ENCODE data around the gene UBN1. TPM values are rescaled to one million over a fixed set of nuclear protein-coding genes. Genes with fewer than 3 reads are reported as not detected.
A peak's percentile ranks its signal among the peaks of the same experiment; 100 is the strongest.

UBN1 gene
- total RNA-seq, 1 donor from 2014 or later, result 30.1 TPM

DNA sequence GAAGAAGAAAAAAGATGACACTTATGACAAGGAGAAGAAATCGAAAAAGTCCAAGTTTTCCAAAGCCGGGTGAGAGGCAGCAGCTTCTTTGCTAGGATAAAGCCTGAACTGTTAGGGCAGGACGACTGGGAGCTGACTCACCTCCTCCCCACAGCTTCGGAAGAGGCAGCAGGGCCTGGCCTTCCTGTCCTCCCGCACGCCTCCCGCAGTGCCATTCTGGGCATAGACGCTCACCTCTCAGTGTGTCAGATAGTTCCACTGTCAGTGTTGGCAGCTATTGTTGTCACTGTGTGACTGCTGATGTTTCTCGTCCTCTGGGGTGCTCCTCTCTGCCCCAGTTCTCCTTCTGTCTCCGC, 12.6 kb downstream of the UBN1 start:
- peak; percentile 85 for DNase-seq

GRCh38 chr16:4860727-4861342, 13.6 kb downstream of the UBN1 start:
- no peak for DNase-seq

- DNase-seq, result no peak
Observed at GRCh38 chr16:4862639-4863038, 15.4 kb downstream of the UBN1 start.

- DNase-seq, result no peak
Observed at GRCh38 chr16:4864728-4865127, 17.4 kb downstream of the UBN1 start.

GRCh38 chr16:4865231-4865860, 18.1 kb downstream of the UBN1 start:
- no peak for DNase-seq

DNA sequence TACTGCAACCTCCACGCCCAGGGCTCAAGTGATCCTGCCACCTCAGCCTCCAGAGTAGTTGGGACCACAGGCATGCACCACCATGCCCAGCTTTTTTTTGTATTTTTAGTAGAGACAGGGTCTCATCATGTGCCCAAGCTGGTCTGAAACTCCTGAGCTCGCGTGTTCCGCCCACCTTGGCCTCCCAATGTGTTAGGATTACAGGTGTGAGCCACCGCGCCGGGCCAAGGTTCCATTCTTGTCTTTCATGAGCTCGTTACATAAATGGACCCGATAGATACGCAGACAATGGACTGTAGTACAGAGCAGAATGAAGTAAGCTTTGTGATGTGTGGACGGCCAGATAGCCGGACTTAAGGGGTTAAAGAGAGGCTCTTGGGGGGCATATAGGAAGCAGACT, 19.3 kb downstream of the UBN1 start:
- no peak for DNase-seq

- no peak for DNase-seq
Observed at GRCh38 chr16:4868026-4868425, 20.7 kb downstream of the UBN1 start.

DNA sequence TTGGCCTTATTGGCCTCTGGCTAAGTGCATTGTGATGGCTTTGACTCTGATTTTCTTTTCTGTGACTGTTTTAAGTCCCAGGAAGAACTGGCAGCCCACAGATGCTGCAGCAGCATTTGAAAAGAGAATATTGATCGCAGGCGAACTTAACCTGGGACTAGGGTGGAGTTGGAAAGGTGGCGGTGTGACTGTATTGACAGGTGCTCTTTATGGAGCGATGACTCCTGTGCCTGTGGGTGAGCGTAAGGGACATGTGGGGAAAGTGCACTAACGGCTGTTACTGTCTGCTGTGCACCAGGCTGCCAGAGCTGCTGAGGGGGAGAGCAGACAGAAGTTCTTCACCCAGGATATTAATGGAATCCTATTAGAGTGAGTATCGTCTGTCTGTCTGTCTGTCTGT, 21.3 kb downstream of the UBN1 start:
- DNase-seq, result no peak

DNA sequence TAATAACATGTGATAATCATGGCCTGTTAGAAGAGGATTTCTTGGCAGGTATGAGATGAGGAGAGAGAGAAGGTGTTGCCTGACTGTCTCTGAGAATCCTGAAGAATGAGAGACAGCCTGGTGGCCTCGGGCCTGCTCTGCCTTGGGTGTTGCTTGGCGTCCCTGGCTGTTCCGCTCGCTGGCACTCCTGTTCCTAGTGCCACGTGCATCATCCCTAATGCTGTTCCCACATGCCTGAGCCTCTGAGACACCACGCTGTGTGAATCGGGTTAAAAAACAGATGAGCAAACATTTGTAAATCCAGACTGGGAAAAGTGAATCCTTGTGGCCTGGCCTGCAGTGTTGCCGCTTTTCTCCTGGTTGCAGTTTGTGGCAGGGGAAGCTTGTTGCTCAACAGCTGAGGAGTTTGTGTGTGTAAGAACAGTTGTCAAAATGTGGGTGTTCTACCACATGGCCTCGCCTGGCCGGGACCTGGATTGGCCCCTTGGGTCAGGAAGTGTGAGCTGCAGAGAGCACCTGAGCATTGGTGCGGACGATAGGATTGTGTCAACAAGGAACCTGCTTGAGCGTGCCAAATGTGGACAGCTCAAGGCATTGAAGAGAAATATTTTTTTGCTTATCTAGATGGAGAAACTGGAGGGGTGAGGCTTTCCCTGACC, 22.0 kb downstream of the UBN1 start:
- no peak for DNase-seq

- DNase-seq, result no peak
Observed at GRCh38 chr16:4870138-4870671, 22.9 kb downstream of the UBN1 start.

GRCh38 chr16:4871071-4871470, 23.8 kb downstream of the UBN1 start:
- DNase-seq, result no peak

GRCh38 chr16:4873091-4873490, 25.8 kb downstream of the UBN1 start:
- DNase-seq, result no peak

- no peak for DNase-seq
Observed at GRCh38 chr16:4874666-4875065, 27.4 kb downstream of the UBN1 start.

DNA sequence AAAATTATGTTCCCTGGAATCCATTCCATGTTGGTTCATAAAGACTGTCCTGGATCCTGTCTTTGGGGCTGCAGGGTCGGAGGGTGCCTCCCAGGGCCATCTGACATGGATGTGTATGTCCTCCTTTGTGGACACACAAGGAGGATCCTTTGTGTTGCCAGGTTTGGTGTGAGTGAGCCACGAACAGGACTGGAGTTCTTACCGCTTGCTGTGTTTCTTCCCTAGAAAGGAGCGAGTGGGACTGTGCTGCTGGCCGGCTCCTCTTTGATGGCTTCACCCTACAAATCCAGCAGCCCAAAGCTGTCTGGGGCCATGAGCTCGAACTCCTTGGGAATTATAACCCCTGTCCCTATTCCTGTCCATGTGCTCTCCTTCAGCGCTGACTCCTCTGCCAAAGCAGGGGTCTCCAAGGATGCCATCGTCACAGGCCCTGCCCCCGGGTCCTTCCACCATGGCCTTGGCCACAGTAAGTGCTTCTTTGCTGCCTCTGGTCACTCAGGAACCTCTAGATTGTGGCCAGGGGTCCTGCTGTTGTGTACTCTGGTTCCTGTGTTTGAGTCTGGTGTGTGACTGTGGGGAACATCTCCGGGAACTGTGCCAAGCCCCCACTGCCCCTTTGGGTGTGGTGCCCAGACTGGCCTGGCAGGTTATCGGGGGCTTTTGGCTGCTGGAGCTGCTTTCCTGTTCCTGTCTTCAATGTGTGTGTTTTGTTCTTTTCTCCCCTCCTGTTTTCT, 29.5 kb downstream of the UBN1 start:
- no peak for DNase-seq

- no peak for DNase-seq
Observed at GRCh38 chr16:4877380-4877685, 30.1 kb downstream of the UBN1 start.

- no peak for DNase-seq
Observed at GRCh38 chr16:4879049-4879448, 31.8 kb downstream of the UBN1 start.

DNA sequence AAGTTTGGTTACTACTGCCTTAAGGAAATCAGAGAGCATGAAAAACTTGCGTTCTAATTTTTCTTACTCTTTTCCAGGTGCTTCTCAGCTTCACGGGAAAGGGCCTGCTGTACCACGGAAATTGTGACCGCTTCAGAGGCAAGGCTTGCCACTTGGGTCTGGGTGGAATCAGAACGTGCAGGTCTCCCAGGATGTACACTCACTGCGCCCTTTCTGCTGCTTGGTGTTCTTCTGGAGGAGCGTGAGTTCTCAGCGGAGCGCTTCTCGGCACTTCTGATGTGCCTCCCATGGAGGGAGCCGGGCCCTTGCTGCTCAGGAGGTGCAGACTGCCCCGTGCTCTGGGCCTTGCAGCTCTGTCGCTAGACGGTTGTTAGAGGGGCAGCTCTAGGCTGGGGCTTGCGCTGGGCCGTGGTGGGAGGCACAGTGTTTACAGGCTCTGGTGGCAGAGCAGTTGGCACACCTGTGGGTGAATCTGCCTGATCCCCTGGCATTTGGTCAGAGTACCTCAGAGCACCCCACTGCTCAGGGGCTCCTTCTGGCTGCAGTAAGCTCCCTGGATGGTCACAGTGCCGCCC, 32.8 kb downstream of the UBN1 start:
- DNase-seq, result no peak

DNA sequence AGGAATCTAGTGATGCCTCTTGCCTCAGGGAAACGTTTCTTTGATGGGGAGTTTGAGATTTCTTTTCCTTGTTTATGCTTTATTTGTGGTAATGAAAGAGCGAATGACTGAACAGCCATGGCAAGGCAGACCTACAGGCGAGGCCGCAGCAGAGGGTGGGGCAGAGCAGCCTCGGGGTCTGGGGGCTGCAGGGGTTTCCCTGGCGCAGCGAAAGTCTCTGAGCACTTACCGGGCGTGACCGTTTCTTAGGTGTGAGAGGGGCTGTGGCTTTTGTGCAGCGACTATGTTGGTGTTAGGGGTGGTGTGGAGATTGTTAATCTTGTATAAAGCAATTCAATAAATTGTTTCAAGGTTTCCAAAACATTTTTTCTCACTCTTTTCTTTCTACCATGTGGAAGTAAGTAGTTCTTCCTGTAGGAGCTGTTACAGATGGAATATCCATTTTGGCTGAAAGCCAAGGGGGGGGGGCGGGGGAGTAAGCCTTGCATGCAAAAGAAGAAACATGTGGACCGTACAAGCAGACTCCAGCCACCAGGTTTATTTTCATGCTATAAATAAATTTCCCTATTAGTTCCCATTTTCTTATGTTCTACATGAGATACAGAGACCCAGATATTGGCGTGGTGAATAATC, 34.8 kb downstream of the UBN1 start:
- DNase-seq, result peak; percentile 70

GRCh38 chr16:4882633-4883285, 35.5 kb downstream of the UBN1 start:
- peak; percentile 63 for DNase-seq

GRCh38 chr16:4883501-4883900, 36.2 kb downstream of the UBN1 start:
- no peak for DNase-seq

DNA sequence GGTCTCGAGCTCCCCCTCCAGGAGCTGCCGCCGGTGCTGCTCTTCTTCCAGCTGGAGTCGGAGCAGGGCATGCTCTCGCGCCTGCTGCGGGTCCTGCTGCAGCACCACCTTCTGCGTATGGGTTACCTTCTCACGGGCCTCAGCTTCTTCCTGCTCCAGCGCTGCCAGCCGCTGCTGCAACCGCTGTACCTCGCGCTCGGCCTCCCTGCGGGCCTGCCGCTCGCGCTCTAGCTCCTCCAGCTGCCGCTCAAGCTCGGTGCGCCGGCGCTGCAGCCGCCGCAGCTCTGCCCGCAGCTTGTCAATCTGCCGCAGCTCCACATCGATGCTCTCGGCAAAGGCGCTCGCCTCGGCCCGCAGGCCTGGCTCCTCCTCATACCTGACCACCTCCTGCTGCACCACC, 36.9 kb downstream of the UBN1 start:
- no peak for DNase-seq

Data from dermis blood vessel endothelial cell (primary cell).